Measurements from ENCODE around the gene LOC128125822.
"Not testable (repeated sequence)": the region's sequence is repeated elsewhere in the genome, so short reads cannot be mapped to it uniquely, and the experiment has no call there.

Gene LOC128125822

DNA sequence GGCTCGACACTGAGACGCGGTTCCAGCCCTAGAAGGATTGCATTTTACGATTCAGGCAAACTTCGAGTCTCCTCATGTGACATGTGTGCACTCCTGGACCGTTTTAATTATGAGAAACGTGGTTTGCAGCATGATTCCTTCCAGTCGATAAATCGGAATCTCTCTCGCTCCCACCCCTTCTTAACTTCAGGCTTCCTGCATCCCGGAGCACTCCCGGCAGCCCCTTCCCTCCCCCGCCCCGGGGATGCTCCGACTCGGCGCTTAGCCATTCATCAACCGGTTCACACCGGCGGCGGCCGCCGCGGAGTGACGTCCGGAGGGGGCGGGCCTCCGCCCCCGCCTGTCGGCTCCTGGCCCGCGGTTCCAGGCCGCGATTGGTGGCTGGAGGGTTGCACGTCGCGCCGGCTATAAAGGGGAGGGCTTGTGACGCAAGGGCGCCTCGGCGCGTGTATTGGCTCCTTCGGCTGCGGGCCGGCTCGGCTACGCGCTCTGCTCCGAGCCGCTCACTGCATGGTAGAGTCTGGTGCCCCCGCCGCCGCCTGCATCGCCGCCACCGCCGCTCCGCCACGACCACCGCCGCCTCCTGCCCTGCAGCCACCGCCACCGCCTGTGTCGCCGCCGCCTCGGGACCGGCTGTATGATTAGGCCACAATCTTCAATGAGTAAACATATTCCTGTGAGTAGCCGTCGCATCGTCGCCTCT lies at the start of gene LOC128125822, which contains the start of gene PTP4A1:
Gene LOC128125822 (plus strand): TSS at position 437 of the 703 bp plus-strand sequence.
Gene PTP4A1 (plus strand): TSS at position 437 of the 703 bp plus-strand sequence. CDS start 4,401 bp downstream, outside the sequence.
- peak; percentile 95 for DNase-seq (ENCODE audit: low spot score)

- not testable (repeated sequence) for DNase-seq (ENCODE audit: low spot score)
Observed at GRCh38 chr6:63522911-63523287, 49.4 kb upstream of the LOC128125822 start.

DNA sequence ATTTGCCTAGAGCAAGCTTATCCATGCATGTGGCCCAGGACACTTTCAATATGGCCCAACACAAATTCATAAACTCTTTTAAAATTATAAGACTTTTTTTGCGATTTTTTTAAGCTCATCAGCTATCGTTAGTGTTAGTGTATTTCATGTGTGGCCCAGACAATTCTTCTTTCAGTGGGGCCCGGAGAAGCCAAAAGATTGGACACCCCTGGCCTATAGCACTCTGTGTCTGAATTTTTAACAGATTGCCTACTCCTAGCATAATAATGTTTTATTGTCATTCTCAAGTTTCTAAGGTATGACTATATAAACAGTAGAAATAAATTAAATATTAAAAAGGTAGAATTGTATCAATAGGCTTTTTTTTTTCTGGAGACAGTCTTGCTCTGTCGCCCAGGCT lies 48.6 kb upstream of the LOC128125822 start:
- DNase-seq (ENCODE audit: low spot score) = no peak

DNA sequence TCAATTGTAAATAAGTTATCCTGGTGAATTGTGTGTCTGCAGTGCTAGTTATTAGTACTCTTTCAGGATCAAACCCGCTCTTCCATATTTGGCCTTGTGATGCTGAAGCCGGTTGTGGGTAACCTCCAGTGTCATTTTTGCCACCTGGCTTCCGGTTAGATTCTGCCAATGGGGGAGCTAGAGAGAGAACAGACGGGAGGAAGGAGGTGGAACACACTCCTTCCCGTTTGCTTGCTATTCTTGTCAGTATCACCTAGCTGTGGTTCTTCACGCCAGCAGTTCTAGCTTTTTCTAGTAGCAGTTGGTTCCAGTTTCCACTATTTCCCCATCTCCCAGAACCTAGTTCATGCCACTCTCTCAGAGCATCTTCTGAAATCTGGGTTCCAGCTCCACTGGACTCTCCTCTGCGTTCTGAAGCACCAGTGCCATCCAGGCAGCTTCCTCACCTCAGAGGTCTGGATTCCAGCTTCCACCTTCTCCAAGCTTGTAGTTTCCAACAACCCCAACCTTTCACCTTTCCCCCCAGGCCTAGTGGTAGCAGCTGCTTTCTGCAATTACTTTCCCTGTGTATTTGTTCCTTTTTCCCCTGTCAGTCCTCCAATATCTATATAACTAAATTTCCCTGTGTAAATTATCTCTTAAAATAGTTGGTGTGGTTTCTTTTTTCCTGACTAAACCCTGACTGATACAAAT lies 46.9 kb upstream of the LOC128125822 start:
- DNase-seq (ENCODE audit: low spot score) = peak; percentile 24

DNA sequence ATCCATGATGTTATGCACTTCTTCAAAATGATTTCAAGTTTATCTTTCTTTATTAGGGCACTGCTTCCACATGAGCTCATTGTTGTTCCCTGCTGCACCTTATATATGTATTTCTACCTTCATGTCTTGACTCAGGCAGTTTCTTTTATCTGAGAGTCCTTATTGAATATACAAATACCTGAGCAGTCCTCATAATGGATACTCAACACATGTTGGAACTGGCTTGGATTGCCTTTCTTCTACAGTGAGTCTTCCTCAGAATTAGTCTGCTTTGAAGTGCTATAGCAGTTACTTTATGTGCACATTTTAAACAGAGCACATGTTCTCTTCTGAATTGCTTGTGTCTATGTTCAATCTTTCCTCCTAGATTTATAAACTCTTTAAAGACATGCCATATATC lies 45.3 kb upstream of the LOC128125822 start:
- DNase-seq (ENCODE audit: low spot score) = no peak

DNA sequence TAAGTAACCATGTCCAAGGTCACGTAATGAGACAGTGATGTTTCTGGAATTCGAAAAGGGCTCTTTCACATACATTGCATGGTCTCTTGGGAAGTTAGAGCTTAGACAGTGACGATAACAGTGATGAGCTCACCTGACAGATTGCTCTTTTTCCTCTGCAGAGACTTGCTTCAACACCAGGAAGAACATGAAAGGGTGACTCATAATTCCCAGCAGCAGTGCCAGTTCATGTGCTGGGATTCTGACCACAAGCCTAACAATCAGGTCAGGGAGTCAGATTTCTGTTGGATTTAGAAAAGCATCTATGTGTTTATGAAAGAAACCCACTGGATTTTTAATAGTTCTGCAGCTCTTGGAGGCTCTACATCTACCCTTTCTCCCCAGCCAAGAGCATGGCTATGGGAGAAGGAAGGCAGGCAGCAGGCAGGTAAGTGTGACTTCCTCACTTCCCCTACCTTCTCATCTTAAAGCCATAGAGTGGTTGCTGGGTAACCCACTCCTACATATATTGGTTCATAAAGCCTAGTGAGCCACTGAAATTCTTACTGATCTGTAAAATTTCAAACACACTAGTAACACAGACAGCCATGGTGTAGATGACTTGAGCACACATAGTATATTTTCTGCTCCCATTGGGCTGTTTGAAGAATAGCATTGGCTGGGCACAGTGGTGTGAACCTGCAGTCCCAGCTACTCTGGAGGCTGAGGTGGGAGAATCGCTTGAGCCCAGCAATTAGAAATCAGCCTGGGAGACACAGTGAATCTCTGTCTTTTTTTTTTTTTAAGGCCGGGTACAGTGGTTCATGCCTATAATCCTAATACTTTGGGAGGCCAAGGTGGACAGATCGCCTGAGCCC lies 44.4 kb upstream of the LOC128125822 start:
- peak; percentile 26 for DNase-seq (ENCODE audit: low spot score)

- DNase-seq (ENCODE audit: low spot score) = no peak
Observed at GRCh38 chr6:63529498-63529897, 42.8 kb upstream of the LOC128125822 start.

GRCh38 chr6:63530182-63530581 lies 42.1 kb upstream of the LOC128125822 start:
- no peak for DNase-seq (ENCODE audit: low spot score)

DNA sequence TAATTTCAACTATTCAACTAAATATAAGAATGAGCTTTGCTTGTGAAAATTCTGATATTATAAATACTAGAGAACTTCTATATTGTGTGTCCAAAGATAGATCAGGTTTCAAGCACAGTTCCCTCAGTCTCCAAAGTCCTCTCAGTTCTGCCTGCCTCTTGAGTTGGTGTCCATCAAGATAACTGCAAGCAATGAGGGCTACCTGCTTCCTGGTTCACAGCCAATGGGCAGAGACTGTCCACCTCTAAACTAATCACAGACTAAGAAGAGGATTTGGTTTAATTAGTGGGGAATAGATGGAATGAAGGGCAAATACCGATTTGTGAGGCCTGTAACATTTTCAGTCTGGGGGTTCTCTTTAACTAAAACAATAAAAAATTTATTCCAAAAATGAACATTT lies 41.3 kb upstream of the LOC128125822 start:
- DNase-seq (ENCODE audit: low spot score) = no peak

DNA sequence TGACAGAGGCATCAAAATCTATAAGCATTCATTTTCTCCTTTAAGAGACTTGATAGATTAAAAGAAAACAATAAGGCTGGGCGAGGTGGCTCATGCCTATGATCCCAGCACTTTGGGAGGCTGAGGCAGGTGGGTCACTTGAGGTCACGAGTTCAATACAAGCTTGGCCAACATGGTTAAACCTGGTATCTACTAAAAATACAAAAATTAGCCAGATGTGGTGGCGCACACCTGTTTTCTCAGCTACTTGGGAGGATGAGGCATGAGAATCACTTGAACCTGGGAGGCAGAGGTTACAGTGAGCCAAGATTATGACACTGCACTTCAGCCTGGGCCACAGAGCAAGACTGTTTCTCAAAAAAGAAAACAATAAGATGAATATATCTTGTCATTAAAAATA lies 39.3 kb upstream of the LOC128125822 start:
- DNase-seq (ENCODE audit: low spot score) = no peak

- DNase-seq (ENCODE audit: low spot score) = no peak
Observed at GRCh38 chr6:63533952-63534351, 38.3 kb upstream of the LOC128125822 start.

DNA sequence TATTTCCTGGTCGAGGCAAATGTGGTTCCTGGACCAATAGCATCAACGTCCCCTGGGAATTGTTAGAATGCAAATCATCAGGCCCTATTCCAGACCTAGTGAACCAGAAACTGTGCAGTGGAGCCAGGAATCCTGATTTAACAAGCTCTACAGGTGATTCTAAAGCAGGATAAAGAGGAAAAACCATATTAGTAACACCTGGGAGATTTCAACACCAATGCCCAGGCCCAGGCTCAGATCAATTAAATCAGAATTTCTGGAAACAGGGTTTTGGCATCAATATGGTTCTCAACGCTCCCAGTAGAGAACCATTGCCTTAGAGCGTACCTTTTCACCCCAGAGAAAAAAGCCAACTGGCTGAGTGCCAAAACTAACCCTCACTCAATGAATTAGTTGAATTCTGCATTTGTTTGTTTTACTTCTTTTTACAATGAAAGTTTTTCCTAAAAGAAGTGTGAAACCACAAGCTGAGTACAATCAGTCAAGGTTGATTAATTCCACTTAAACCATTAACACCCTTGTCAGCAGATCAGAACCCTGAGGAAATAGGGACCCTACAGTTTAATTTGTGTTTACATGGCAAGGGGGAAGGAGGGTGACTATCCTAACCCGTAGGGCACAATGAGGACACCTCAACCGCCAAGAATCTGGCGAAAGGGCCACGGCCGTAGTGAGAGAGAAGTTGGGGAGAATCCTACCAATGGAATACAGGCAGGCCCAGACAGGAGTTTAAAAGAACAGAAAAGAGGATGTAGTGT lies 34.9 kb upstream of the LOC128125822 start:
- DNase-seq (ENCODE audit: low spot score) = peak; percentile 19

GRCh38 chr6:63537959-63538300 lies 34.4 kb upstream of the LOC128125822 start:
- DNase-seq (ENCODE audit: low spot score) = no peak

DNA sequence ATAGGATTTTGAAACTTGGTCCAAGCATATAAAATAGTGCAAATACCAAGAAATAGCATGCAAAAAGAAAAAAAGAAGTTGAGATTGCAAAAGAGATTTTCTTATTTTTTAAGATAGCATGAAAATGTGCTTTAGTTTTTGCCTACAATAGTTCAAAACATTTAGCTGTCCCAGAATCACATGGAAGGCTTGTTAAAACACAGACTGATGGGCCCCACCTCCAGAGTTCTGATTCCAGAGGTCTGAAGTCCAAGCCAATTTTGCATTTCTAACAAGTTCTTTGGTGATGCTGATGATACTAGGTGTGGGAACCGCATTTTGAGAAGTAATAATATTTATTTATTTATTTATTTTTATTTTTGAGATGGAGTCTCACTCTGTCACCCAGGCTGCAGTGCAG lies 33.7 kb upstream of the LOC128125822 start:
- DNase-seq (ENCODE audit: low spot score) = no peak

- no peak for DNase-seq (ENCODE audit: low spot score)
Observed at GRCh38 chr6:63543001-63543400, 29.3 kb upstream of the LOC128125822 start.

DNA sequence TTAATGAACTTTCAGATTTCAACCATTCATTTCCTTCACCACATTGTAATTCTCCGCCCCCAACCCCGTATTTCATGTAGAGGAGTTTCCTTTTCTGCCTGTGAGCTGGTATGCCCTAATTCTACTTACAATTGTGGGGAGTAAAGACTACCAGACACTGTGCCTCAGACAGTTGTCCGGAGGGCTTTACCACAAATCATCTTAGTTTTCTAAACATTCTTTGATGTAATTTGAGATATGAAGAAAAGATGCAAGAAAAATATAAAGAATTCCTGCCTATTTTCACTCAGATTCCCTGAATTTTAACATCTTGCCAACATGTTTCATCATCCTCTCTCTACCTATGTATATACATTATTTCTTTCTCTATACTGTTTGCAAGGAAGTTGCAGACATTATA lies 28.3 kb upstream of the LOC128125822 start:
- DNase-seq (ENCODE audit: low spot score) = no peak

GRCh38 chr6:63546236-63546635 lies 26.0 kb upstream of the LOC128125822 start:
- DNase-seq (ENCODE audit: low spot score) = no peak

GRCh38 chr6:63546697-63547096 lies 25.6 kb upstream of the LOC128125822 start:
- DNase-seq (ENCODE audit: low spot score) = no peak

DNA sequence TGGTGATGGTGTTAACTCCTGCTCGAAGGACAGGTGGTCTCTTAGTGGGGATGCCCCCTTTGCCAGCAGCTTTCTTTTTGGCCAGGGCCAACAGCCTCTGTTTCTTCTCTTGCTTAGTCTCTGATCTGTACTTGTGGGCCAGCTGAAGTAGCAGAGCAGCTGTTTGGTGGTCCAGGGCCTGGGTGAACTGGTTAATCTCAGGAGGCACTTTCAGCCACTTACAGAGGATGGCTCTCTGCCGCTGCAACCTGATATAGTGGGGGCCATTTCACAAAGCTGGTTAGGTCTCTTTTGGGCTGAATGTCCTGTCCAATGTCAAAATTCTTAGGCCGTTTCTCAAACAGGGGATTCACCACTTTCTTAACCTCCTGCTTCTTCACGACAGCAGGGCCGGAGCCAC lies 23.2 kb upstream of the LOC128125822 start:
- no peak for DNase-seq (ENCODE audit: low spot score)

DNA sequence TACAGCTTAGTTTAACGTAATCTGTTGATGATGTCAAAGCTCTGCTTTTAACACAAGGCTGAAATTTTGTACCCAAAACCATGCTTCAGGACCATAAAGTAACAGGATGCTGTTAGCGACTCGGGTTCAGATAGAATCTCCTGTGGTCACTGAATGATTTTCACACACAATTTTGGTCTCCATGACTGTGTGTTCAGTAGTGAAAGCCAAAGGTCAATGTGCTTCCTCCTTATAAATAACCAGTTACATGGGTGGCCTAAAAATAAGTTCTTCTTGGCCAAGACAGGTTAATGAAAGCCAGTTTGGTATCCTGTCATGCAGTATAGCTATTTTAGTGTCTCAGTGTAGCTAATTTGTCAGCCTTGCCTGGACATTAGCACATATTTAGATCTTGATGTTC lies 19.1 kb upstream of the LOC128125822 start:
- DNase-seq (ENCODE audit: low spot score) = no peak

DNA sequence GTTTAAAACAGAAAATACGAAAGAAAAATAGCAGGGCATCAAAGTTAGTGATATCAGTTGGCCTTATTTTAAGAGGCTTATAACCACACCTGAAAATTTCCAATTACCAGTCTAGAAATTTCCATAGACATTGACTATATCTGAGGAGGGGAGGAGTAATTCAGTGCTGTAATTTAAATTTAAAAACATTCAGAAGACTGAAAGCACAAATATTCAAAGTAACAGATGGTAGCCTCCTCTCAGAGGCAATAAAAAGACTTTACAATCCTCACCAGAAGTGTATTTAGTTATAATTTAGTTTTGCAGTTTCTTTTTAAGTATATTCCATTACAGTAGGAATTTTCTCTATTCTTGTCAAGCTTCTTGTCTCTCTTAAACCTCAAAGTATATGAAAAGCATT lies 18.4 kb upstream of the LOC128125822 start:
- DNase-seq (ENCODE audit: low spot score) = no peak

DNA sequence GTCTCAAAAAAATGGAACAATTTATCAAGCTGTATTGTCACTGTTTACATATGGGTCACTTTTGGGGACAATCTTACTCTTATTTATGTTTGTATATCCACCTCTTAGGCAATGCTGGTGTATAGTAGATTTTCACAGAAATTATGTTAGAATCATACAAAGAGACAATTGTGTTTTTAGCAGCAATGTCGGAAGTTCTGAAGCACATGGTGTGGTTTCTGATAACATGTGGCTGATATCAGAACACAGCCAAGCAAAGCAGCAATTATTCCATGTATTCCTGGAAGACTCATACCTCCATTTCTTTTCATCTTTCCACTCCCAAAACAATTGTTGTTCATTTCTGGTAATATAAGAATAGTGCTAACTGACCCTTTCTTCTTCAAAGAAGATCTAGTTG lies 17.5 kb upstream of the LOC128125822 start:
- DNase-seq (ENCODE audit: low spot score) = no peak

All from iPS-NIHi11 (cell line).